IMR-90 (cell line): Measurements from ENCODE around the gene TNFAIP8L1. TPM values are rescaled to one million over a fixed set of nuclear protein-coding genes. Genes with fewer than 3 reads are reported as not detected.

Experiments
- ATAC-seq: fragments of 200-7000 bp; cut with Tn5 transposase; 2 replicates; pipeline ENCODE4 v1.9.1; 2020; ENCODE audit warnings: low read depth, mild to moderate bottlenecking, moderate library complexity
- BruUV-seq: library from RNA; stranded (reverse); fragments of 400-500 nt; replicated peaks from 2 replicates; lab custom pipeline; 2021; lab: Mats Ljungman, UMichigan
- CTCF ChIA-PET: fragments of 300-600 bp; formaldehyde crosslinking; extraction: SDS; loops from one replicate; lab custom pipeline; 2021; ENCODE audit warnings: antibody characterized with exemption; lab: Yijun Ruan, JAX
- POLR2A ChIA-PET: fragments of 300-600 bp; sonication (Branson Sonifier 250); formaldehyde crosslinking; loops from one replicate; lab custom pipeline; 2022; ENCODE audit warnings: antibody characterized with exemption; ENCODE audit not compliant: unreplicated experiment; lab: Charles Lee
- DNase-seq: peaks from one replicate; pipeline ENCODE4 v3.0.0; 2013
- H2AFZ ChIP-seq: replicated peaks from 2 replicates; pipeline ENCODE3; 2013; ENCODE audit warnings: low read length, mild to moderate bottlenecking; ENCODE audit not compliant: poor library complexity
- H2AK5ac ChIP-seq: 2 replicates; pipeline ENCODE4 v1.6.1; 2013; ENCODE audit warnings: low read depth, low read length, inconsistent platforms
- H2AK9ac ChIP-seq: replicated peaks from 2 replicates; pipeline ENCODE3; 2013; ENCODE audit warnings: mild to moderate bottlenecking, low read depth, low read length, moderate library complexity; ENCODE audit not compliant: poor library complexity
- H2BK120ac ChIP-seq: 2 replicates; pipeline ENCODE4 v1.6.1; 2013; ENCODE audit warnings: low read depth, low read length, inconsistent platforms
- H2BK15ac ChIP-seq: 3 replicates; pipeline ENCODE4 v1.6.1; 2013; ENCODE audit warnings: low read depth, low read length, inconsistent platforms
- H2BK20ac ChIP-seq: 2 replicates; pipeline ENCODE4 v1.6.1; 2013; ENCODE audit warnings: low read depth, mild to moderate bottlenecking, inconsistent platforms, low read length, moderate library complexity
- H2BK5ac ChIP-seq: 2 replicates; pipeline ENCODE4 v1.6.1; 2013; ENCODE audit warnings: mild to moderate bottlenecking, low read depth, low read length, inconsistent platforms; ENCODE audit not compliant: poor library complexity, severe bottlenecking
- H3K14ac ChIP-seq: replicated peaks from 2 replicates; pipeline ENCODE4 v1.6.1; 2013; ENCODE audit warnings: low read depth, low read length, inconsistent platforms
- H3K18ac ChIP-seq: 2 replicates; pipeline ENCODE4 v1.6.1; 2013; ENCODE audit warnings: low read depth, low read length, control low read depth
- H3K23ac ChIP-seq: 2 replicates; pipeline ENCODE4 v1.6.1; 2013; ENCODE audit warnings: low read depth, low read length, inconsistent platforms
- H3K27ac ChIP-seq: 2 replicates; pipeline ENCODE4 v1.5.1; 2013; ENCODE audit warnings: mild to moderate bottlenecking, control low read depth, low read length; ENCODE audit not compliant: insufficient read depth
- H3K27me3 ChIP-seq: 2 replicates; pipeline ENCODE4 v1.6.1; 2013; ENCODE audit warnings: low read length; ENCODE audit not compliant: control insufficient read depth, insufficient read depth
- H3K36me3 ChIP-seq: 2 replicates; pipeline ENCODE4 v1.6.1; 2013; ENCODE audit warnings: low read length, mixed read lengths; ENCODE audit not compliant: control insufficient read depth, insufficient read depth
- H3K4ac ChIP-seq: 2 replicates; pipeline ENCODE4 v1.6.1; 2013; ENCODE audit warnings: low read depth, low read length, inconsistent platforms
- H3K4me1 ChIP-seq: 2 replicates; pipeline ENCODE4 v1.6.1; 2013; ENCODE audit warnings: low read length, mixed read lengths; ENCODE audit not compliant: control insufficient read depth, insufficient read depth
- H3K4me2 ChIP-seq: 2 replicates; pipeline ENCODE4 v1.6.1; 2013; ENCODE audit warnings: low read depth, mild to moderate bottlenecking, control low read depth, low read length, moderate library complexity
- H3K4me3 ChIP-seq: 2 replicates; pipeline ENCODE4 v1.5.1; 2013; ENCODE audit warnings: low read depth, mild to moderate bottlenecking, control low read depth, low read length, moderate library complexity; ENCODE audit not compliant: insufficient read depth
- H3K56ac ChIP-seq: 2 replicates; pipeline ENCODE4 v1.6.1; 2013; ENCODE audit warnings: low read length, inconsistent platforms; ENCODE audit not compliant: insufficient read depth; ENCODE audit errors: extremely low read depth
- H3K79me1 ChIP-seq, 2 experiments: 2 replicates each; pipeline ENCODE4 v1.6.1; 2013; ENCODE audit warnings: low read length in 2 of 2, inconsistent platforms in 1 of 2, low read depth in 1 of 2
- H3K9ac ChIP-seq: 2 replicates; pipeline ENCODE4 v1.6.1; 2013; ENCODE audit warnings: low read depth, low read length, control low read depth
- H3K9me1 ChIP-seq: 2 replicates; pipeline ENCODE4 v1.6.1; 2013; ENCODE audit warnings: low read length, inconsistent platforms; ENCODE audit not compliant: insufficient read depth
- H3K9me3 ChIP-seq: 2 replicates; pipeline ENCODE4 v1.6.1; 2013; ENCODE audit warnings: low read length; ENCODE audit not compliant: control insufficient read depth, insufficient read depth
- H4K20me1 ChIP-seq: 2 replicates; pipeline ENCODE4 v1.6.1; 2013; ENCODE audit warnings: low read length, inconsistent platforms; ENCODE audit not compliant: insufficient read depth
- H4K5ac ChIP-seq: 2 replicates; pipeline ENCODE4 v1.6.1; 2013; ENCODE audit warnings: mild to moderate bottlenecking, low read depth, low read length, control low read depth
- H4K8ac ChIP-seq, 2 experiments: 2 replicates each; pipeline ENCODE4 v1.6.1; 2013; ENCODE audit warnings: low read depth in 2 of 2, low read length in 2 of 2, control low read depth in 1 of 2, inconsistent platforms in 1 of 2
- H4K91ac ChIP-seq: 2 replicates; pipeline ENCODE4 v1.6.1; 2013; ENCODE audit warnings: low read depth, low read length, inconsistent platforms; ENCODE audit not compliant: insufficient read depth
- BHLHE40 ChIP-seq: fragments of 150-350 bp; IDR thresholded peaks from 2 replicates; pipeline ENCODE4 v1.6.1; 2016; ENCODE audit warnings: mild to moderate bottlenecking, low read depth, low read length
- CEBPB ChIP-seq: IDR thresholded peaks from 2 replicates; pipeline ENCODE4 v1.6.1; 2012; ENCODE audit warnings: low read depth, low read length, improper control_type of control experiment
- CTCF ChIP-seq: conservative IDR thresholded peaks from 2 replicates; pipeline ENCODE4 v1.5.1; 2012; ENCODE audit warnings: mild to moderate bottlenecking, low read depth, low read length, improper control_type of control experiment
- FOS ChIP-seq: fragments of 150-350 bp; IDR thresholded peaks from 2 replicates; pipeline ENCODE4 v1.6.1; 2016; ENCODE audit warnings: low read depth, low read length
- NFE2L2 ChIP-seq: fragments of 150-350 bp; IDR thresholded peaks from 2 replicates; pipeline ENCODE4 v1.6.1; 2016; ENCODE audit warnings: low read depth, mild to moderate bottlenecking, low read length
- RAD21 ChIP-seq: IDR thresholded peaks from 2 replicates; pipeline ENCODE4 v1.6.1; 2012; ENCODE audit warnings: low read length, improper control_type of control experiment
- RCOR1 ChIP-seq: IDR thresholded peaks from 2 replicates; pipeline ENCODE4 v1.6.1; 2012; ENCODE audit warnings: mild to moderate bottlenecking, low read length, improper control_type of control experiment; ENCODE audit not compliant: insufficient replicate concordance
- SMC3 ChIP-seq: fragments of 150-350 bp; IDR thresholded peaks from 2 replicates; pipeline ENCODE4 v1.6.1; 2016; ENCODE audit warnings: low read depth, mild to moderate bottlenecking, antibody characterized with exemption, low read length, moderate library complexity
- WGBS, 2 experiments: methylation state at CpG; one replicate each; pipeline versions ENCODE4 v1.1.5 to v1.1.7; 2013; ENCODE audit warnings: missing lambda C conversion rate in 2 of 2; ENCODE audit not compliant: insufficient read length in 1 of 2; ENCODE audit errors: extremely low coverage in 2 of 2; 5-methylcytosine and 5-hydroxymethylcytosine counted together
- dilution Hi-C: fragments of 300-500 bp; cut with HindIII; formaldehyde crosslinking; loops from one replicate; pipeline ENCODE4 v1.14.3; 2018; ENCODE audit warnings: low sequenced_read_pairs; ENCODE audit not compliant: unreplicated experiment
- in situ Hi-C: fragments of 300-500 bp; cut with MboI; formaldehyde crosslinking; loops from 3 replicates; pipeline ENCODE4 v1.14.3; 2019; ENCODE audit warnings: low sequenced_read_pairs, inconsistent platforms, mixed read lengths
- intact Hi-C: fragments of 100-400 bp; cut with micrococcal nuclease; formaldehyde crosslinking; loops from 2 replicates; pipeline ENCODE4 v1.10.0; 2022
- polyA plus RNA-seq, 3 experiments: library from polyadenylated mRNA; depleted of rRNA; stranded (reverse); fragments of >200 nt; gene quantifications; 2 replicates each; pipeline ENCODE4 v1.2.3, GENCODE V29; 2012; ENCODE audit warnings: low replicate concordance in 1 of 3
- total RNA-seq: library from RNA; depleted of rRNA; stranded (reverse); fragments of >200 nt; gene quantifications from 2 replicates; pipeline ENCODE4 v1.2.3, GENCODE V29; 2012

The TNFAIP8L1 gene
- total and polyA plus RNA-seq, 2 of the 4 experiments (the other 2 are of a cell fraction): 2.5 to 6.0 TPM

GRCh38 chr19:4593409-4593851 lies 45.9 kb upstream of the TNFAIP8L1 start:
- Histone ChIP-seq H3K14ac (no peak overlapping the region), H4K5ac (no peak overlapping the region), H2AK9ac (no peak overlapping the region), H4K8ac (no peak overlapping the region), H3K79me1 (no peaks in the 10 kb centered on the region), H2BK120ac (no peak overlapping the region), H4K91ac (no peak overlapping the region), H3K27ac (no peak overlapping the region), H3K4me1 (peaks cover 3% of the 10 kb centered on the region; the same call in 1 of the 2 replicates), H3K9me3 (no peaks in the 10 kb centered on the region), H2BK15ac (no peak overlapping the region), H3K36me3 (no peaks in the 10 kb centered on the region), H2AK5ac (no peak overlapping the region), H2AFZ (no peak overlapping the region), H3K9ac (no peak overlapping the region), H3K18ac (no peak overlapping the region), H3K23ac (no peak overlapping the region), H2BK20ac (no peak overlapping the region), H4K20me1 (no peaks in the 10 kb centered on the region), H3K4me3 (no peak overlapping the region), H3K4me2 (no peak overlapping the region), H3K27me3 (peaks cover 25% of the 10 kb centered on the region), H3K4ac (no peak overlapping the region), H3K9me1 (no peaks in the 10 kb centered on the region), H3K56ac (no peak overlapping the region), H2BK5ac (no peak overlapping the region)
- WGBS, 2 experiments: no CpG with 5 or more reads among the region's 6 CpGs
- CTCF ChIA-PET: interaction anchor here (0.7 kb wide), 1 partner anchor 220 kb away, joined by 6 read pairs; no protein-coding TSS in a partner anchor
- in situ Hi-C loops (no loop called here), intact Hi-C loops (no loop called here), dilution Hi-C loops (no loop called here)
- peak; percentile 76 for DNase-seq
- POLR2A ChIA-PET: no interaction called here
- peak; percentile 22; the same call in 1 of the 2 replicates for ATAC-seq
- no TSS peak for BruUV-seq
- TF ChIP-seq BHLHE40: peak; percentile 23; the same call in 1 of the 2 replicates
- peak; percentile 69 for TF ChIP-seq RCOR1
- no peak for TF ChIP-seq RAD21
- no peak for TF ChIP-seq FOS
- peak; percentile 68 for TF ChIP-seq CEBPB
- TF ChIP-seq CTCF: no peak
- no peak for TF ChIP-seq SMC3
- no peak for TF ChIP-seq NFE2L2
